ENCODE measurements around the gene GRM8. TPM values are rescaled to one million over a fixed set of nuclear protein-coding genes. Genes with fewer than 3 reads are reported as not detected.

The GRM8 gene
- total and polyA plus RNA-seq, 8 donors: 0.11 to 1.2 (median 0.89) TPM

DNA sequence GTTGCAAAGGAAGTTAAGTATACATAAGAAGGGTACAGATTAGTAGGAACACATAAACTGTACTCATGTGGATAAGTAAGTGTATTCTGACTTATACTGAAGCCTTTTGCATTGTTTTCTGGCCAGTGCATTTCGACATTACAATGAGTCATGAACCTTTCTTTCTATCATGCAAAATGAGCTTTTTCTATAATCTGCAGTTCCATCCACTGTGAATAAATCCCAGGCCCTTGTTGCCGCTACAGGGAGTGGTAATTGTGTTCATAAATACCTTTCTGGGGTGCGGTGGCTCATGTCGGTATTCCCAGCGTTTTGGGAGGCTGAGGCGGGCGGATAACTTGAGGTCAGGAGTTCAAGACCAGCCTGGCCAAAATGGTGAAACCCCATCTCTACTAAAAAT is 858.3 kb downstream of the GRM8 start:
- DNase-seq (no peak), FAIRE-seq (no peak), ATAC-seq (no peak)
- Histone ChIP-seq H3K27me3 (no peaks in the 10 kb centered on the region), H3K4me3 (no peak overlapping the region), H3K4me1 (no peaks in the 10 kb centered on the region), H3K27ac (no peak overlapping the region), H3K36me3 (no peaks in the 10 kb centered on the region), H3K9me3 (no peaks in the 10 kb centered on the region)
- intact Hi-C loops (cut with DNase I): no loop called here
- WGBS, 2 donors: 69 to 74% methylated on average over 7 of the region's 7 CpGs
- no peak for TF ChIP-seq CTCF (IDR thresholded peaks at IDR 0.05)

Small RNA genes within 50 kb of the gene (microRNA-seq; reads per million reads assigned to microRNA genes)
- gene MIR592: 18.8 to 19.3 reads per million in 2 donors

Other genes with a start within 250 kb of the GRM8 start
- 10 to 100 TPM; 12.4 to 19.7 (median 14.1) TPM for gene ZNF800, start 139.8 kb upstream of the GRM8 start, total RNA-seq
- 1 to 10 TPM; 6.0 to 8.3 TPM for gene ZNF800, start 139.8 kb upstream of the GRM8 start, polyA plus RNA-seq